Fibroblast of peridontal ligament (primary cell): ENCODE results near the gene SCN7A.
"Not testable (repeated sequence)": the region's sequence is repeated elsewhere in the genome, so short reads cannot be mapped to it uniquely, and the experiment has no call there.

Experiments
- DNase-seq: peaks from one replicate; pipeline ENCODE4 v3.0.0-alpha.2; 2010; ENCODE audit errors: extremely low read depth

Gene SCN7A

GRCh38 chr2:166494140-166494624 is at the start of gene SCN7A:
Gene SCN7A (minus strand): TSS chr2:166494249. CDS start chr2:166477696, 16,553 bp downstream.
- DNase-seq = peak; percentile 7

GRCh38 chr2:166539340-166540162 is 45.5 kb upstream of the SCN7A start:
- DNase-seq = peak; percentile 94

- no peak for DNase-seq
Observed at GRCh38 chr2:166536111-166536510, 42.1 kb upstream of the SCN7A start.

- DNase-seq = no peak
Observed at GRCh38 chr2:166521155-166521554, 27.1 kb upstream of the SCN7A start.

GRCh38 chr2:166520604-166521003 is 26.6 kb upstream of the SCN7A start:
- DNase-seq = no peak

- no peak for DNase-seq
Observed at GRCh38 chr2:166519391-166519962, 25.4 kb upstream of the SCN7A start.

- no peak for DNase-seq
Observed at GRCh38 chr2:166518634-166519390, 24.8 kb upstream of the SCN7A start.

- no peak for DNase-seq
Observed at GRCh38 chr2:166517533-166518061, 23.5 kb upstream of the SCN7A start.

- DNase-seq = peak; percentile 49
Observed at GRCh38 chr2:166516712-166517303, 22.8 kb upstream of the SCN7A start.

- no peak for DNase-seq
Observed at GRCh38 chr2:166513952-166514351, 19.9 kb upstream of the SCN7A start.

GRCh38 chr2:166499281-166499680 is 5.2 kb upstream of the SCN7A start:
- DNase-seq = no peak

GRCh38 chr2:166491461-166491860 is 2.6 kb downstream of the SCN7A start:
- DNase-seq = no peak

GRCh38 chr2:166487171-166487570 is 6.9 kb downstream of the SCN7A start:
- no peak for DNase-seq

- no peak for DNase-seq
Observed at GRCh38 chr2:166485558-166486178, 8.4 kb downstream of the SCN7A start.

GRCh38 chr2:166472332-166472731 is 21.7 kb downstream of the SCN7A start:
- DNase-seq = no peak

- DNase-seq = peak; percentile 52
Observed at GRCh38 chr2:166468124-166469024, 25.7 kb downstream of the SCN7A start.

GRCh38 chr2:166464187-166464586 is 29.9 kb downstream of the SCN7A start:
- peak; percentile 7 for DNase-seq

GRCh38 chr2:166463640-166464039 is 30.4 kb downstream of the SCN7A start:
- DNase-seq = no peak

- no peak for DNase-seq
Observed at GRCh38 chr2:166458674-166459073, 35.4 kb downstream of the SCN7A start.

GRCh38 chr2:166455823-166456222 is 38.2 kb downstream of the SCN7A start:
- DNase-seq = not testable (repeated sequence)
